Parathyroid adenoma (tissue), 2 donors: ENCODE results near the gene P2RX6.

ENCODE experiments used
- H2AFZ ChIP-seq: fragments of 300-600 bp; sonication (generic); one replicate; pipeline ENCODE4 v1.7.0; 2017; ENCODE audit warnings: antibody characterized with exemption, mild to moderate bottlenecking
- H3K27ac ChIP-seq: fragments of 300-600 bp; sonication (generic); one replicate; pipeline ENCODE4 v1.7.0; 2017
- H3K27me3 ChIP-seq: fragments of 300-600 bp; sonication (generic); one replicate; pipeline ENCODE4 v1.7.0; 2017; ENCODE audit warnings: low read length; ENCODE audit not compliant: control insufficient read depth, insufficient read depth
- H3K36me3 ChIP-seq: fragments of 300-600 bp; sonication (generic); one replicate; pipeline ENCODE4 v1.7.0; 2017; ENCODE audit warnings: low read length; ENCODE audit not compliant: control insufficient read depth, insufficient read depth
- H3K4me1 ChIP-seq: fragments of 300-600 bp; sonication (generic); one replicate; pipeline ENCODE4 v1.7.0; 2017; ENCODE audit warnings: control low read depth
- H3K4me2 ChIP-seq: fragments of 300-600 bp; sonication (generic); one replicate; pipeline ENCODE4 v1.7.0; 2017; ENCODE audit warnings: low read length
- H3K4me3 ChIP-seq: fragments of 300-600 bp; sonication (generic); one replicate; pipeline ENCODE4 v1.7.0; 2017; ENCODE audit warnings: low read depth, low read length
- H3K79me2 ChIP-seq: fragments of 300-600 bp; sonication (generic); one replicate; pipeline ENCODE4 v1.7.0; 2017; ENCODE audit warnings: control low read depth
- H3K9ac ChIP-seq: fragments of 300-600 bp; sonication (generic); one replicate; pipeline ENCODE4 v1.7.0; 2017; ENCODE audit warnings: mild to moderate bottlenecking
- H3K9me3 ChIP-seq: fragments of 300-600 bp; sonication (generic); one replicate; pipeline ENCODE4 v1.7.0; 2017; ENCODE audit warnings: low read length; ENCODE audit not compliant: control insufficient read depth
- CTCF ChIP-seq: fragments of 300-600 bp; sonication (generic); IDR thresholded peaks from one replicate; pipeline ENCODE4 v1.7.0; 2017; ENCODE audit warnings: antibody characterized with exemption, mild to moderate bottlenecking
- donor health status: primary hyperparathyroidism.

Gene P2RX6

DNA sequence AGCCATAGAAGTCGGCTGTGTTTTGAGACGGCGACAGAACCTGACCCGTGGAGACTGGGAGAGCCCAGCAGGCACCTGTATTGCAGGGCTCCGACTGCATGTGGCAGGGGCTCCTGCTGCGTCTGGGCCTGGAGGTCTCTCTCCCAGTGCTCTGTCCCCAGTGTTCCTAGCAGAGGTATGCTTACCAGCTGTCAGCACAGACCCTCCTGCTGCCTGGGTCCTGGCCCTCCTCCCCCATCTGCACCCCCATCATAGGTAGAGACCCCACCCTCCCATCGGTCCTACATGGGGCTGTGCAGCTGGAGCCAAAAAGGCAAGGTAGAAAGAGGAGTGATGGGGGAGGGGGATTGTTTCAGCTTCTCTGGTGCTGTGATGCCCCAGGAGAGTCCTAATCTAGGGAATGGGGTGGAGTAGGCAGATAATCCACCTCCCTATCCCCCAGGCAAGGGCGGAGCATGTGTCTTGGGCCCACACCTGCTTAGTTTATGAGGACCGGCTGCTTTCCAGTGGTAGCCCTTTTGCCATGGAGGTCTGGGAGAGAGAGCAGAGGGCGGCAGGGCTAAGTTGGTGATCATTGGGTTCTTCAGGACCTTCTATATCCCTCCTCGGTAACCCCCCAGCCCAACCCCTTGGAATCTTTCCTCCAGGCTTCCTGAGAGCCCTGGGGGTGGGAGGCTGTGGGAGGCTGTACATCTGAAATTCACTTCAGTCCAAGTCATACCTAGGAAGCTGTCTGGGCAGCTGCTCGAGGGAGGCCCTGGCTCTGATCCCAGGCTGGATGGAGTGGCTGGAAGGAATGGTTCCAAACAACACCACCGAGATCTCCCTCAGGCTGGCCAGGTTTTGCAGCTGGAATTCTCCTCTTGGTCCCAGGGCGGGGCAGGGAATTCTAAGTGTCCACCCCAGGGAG is 12.1 kb downstream of the P2RX6 start:
- H3K79me2 ChIP-seq: no peaks in the 10 kb centered on the region
- H3K36me3 ChIP-seq: no peaks in the 10 kb centered on the region
- H3K27ac ChIP-seq: no peak overlapping the region
- TF ChIP-seq CTCF: no peak
- H3K4me3 ChIP-seq: no peak overlapping the region
- H3K4me2 ChIP-seq: no peak overlapping the region
- H3K4me1 ChIP-seq: no peaks in the 10 kb centered on the region
- no peak overlapping the region for H3K9ac ChIP-seq
- no peak overlapping the region for H2AFZ ChIP-seq
- no peaks in the 10 kb centered on the region for H3K9me3 ChIP-seq
- H3K27me3 ChIP-seq: peaks cover 3% of the 10 kb centered on the region

DNA sequence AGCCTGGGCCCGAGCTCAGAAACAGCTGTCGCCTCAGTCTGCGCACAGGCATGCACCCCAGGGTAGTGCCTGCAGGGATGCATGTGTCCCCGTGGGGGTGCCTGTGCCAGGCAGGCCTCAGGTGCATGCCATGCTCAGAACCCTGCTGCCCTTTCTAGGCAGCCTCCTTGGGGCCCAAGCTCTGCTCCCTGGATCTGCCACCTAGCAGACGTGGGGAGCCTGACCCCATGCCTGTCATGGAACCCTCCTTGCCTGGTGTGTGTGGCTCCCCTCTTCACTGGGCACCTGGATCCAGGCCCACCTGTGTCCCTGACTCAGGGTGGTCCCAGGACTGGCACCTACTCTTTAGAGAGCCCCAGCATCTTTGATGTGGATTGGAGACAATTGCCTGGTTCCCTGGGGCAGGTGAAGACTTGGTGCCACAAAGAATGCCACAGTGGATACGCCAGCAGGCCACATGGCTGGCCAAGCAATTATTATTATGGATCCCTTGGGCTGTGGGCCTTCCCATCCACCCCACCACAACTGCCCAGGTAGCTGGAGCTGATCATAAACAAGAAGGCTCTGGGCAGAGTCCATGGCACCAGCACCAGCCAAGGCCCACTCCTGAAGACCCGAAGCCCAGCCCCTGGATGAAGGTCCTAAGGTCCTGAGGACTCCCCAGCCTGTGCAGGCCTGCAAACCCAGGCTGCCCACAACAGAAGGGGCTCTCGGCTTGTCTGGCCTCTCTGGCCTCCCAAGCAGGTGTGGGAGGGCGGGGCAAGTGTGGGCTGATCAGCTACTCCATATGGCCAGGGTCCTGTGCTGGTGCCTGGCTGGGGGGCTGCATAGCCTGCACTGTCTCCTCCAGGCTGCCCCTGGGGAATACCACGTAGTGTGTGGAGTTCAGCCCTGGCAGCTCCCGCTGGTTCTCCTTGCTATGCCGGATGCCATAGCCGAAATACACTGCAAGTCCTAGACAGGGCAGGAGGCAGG is 13.6 kb downstream of the P2RX6 start:
- no peak overlapping the region for H3K9ac ChIP-seq

GRCh38 chr22:21029486-21030025 is 14.6 kb downstream of the P2RX6 start:
- no peak overlapping the region for H3K4me3 ChIP-seq
- no peak for TF ChIP-seq CTCF
- H3K27ac ChIP-seq: no peak overlapping the region
- H3K9ac ChIP-seq: no peak overlapping the region
- no peaks in the 10 kb centered on the region for H3K36me3 ChIP-seq
- peaks cover 3% of the 10 kb centered on the region for H3K27me3 ChIP-seq
- H3K4me1 ChIP-seq: no peaks in the 10 kb centered on the region
- no peaks in the 10 kb centered on the region for H3K9me3 ChIP-seq
- H3K79me2 ChIP-seq: no peaks in the 10 kb centered on the region
- H3K4me2 ChIP-seq: no peak overlapping the region
- no peak overlapping the region for H2AFZ ChIP-seq

More for the DNA sequence above, 13.6 kb downstream of the P2RX6 start:
- Histone ChIP-seq H3K27me3 (peaks cover 3% of the 10 kb centered on the region), H3K4me3 (no peak overlapping the region), H3K9me3 (no peaks in the 10 kb centered on the region), H3K27ac (no peak overlapping the region), H3K79me2 (no peaks in the 10 kb centered on the region), H3K4me2 (no peak overlapping the region), H2AFZ (no peak overlapping the region), H3K36me3 (no peaks in the 10 kb centered on the region), H3K4me1 (no peaks in the 10 kb centered on the region)
- no peak for TF ChIP-seq CTCF

- Histone ChIP-seq H3K27me3 (peaks cover 3% of the 10 kb centered on the region), H3K27ac (no peak overlapping the region), H3K9ac (no peak overlapping the region), H2AFZ (no peak overlapping the region), H3K4me1 (no peaks in the 10 kb centered on the region), H3K79me2 (no peaks in the 10 kb centered on the region), H3K4me3 (no peak overlapping the region), H3K9me3 (no peaks in the 10 kb centered on the region), H3K4me2 (no peak overlapping the region), H3K36me3 (no peaks in the 10 kb centered on the region)
- no peak for TF ChIP-seq CTCF
Observed at GRCh38 chr22:21030032-21030431, 15.1 kb downstream of the P2RX6 start.
